Breast epithelium (tissue), 4 donors: ENCODE measurements around the gene MAP3K5. TPM values are rescaled to one million over a fixed set of nuclear protein-coding genes. Genes with fewer than 3 reads are reported as not detected.
A peak's percentile ranks its signal among the peaks of the same experiment; 100 is the strongest.

Source experiments
- DNase-seq, 2 donors: peaks; one replicate each; pipeline ENCODE4 v3.0.0-alpha.2; 2019; ENCODE audit warnings: low spot score in 2 of 2
- H3K27ac ChIP-seq, 2 donors: fragments of 200-600 bp; sonication (generic) in 1 of 2; one replicate each; pipeline ENCODE4 v1.5.1; 2016 to 2019; ENCODE audit warnings: mild to moderate bottlenecking in 1 of 2
- H3K27me3 ChIP-seq, 2 donors: fragments of 200-600 bp; sonication (generic) in 1 of 2; one replicate each; pipeline versions ENCODE4 v1.5.1 to v1.6.0; 2017 to 2019; ENCODE audit warnings: control low read depth in 1 of 2, mild to moderate bottlenecking in 1 of 2
- H3K36me3 ChIP-seq: fragments of 200-600 bp; one replicate; pipeline ENCODE4 v1.5.1; 2019
- H3K4me1 ChIP-seq, 2 donors: fragments of 200-600 bp; sonication (generic); one replicate each; pipeline ENCODE4 v1.5.1; 2016 to 2019; ENCODE audit warnings: control low read depth in 1 of 2
- H3K4me3 ChIP-seq, 3 donors: fragments of 200-600 bp; sonication (generic); 1 replicate in 2 of 3; 2 replicates in 1 of 3; pipeline ENCODE4 v1.5.1; 2016 to 2019; ENCODE audit warnings: mild to moderate bottlenecking in 3 of 3, moderate library complexity in 2 of 3
- H3K9me3 ChIP-seq, 2 donors: fragments of 200-600 bp; sonication (generic) in 1 of 2; one replicate each; pipeline ENCODE4 v1.5.1; 2016 to 2019; ENCODE audit warnings: control low read depth in 1 of 2
- CTCF ChIP-seq, 3 donors: fragments of 450-650 bp; IDR thresholded peaks; one replicate each; pipeline ENCODE4 v1.5.1; 2016 to 2017; ENCODE audit warnings: antibody characterized with exemption in 3 of 3, mild to moderate bottlenecking in 3 of 3, moderate library complexity in 3 of 3
- POLR2A ChIP-seq: fragments of 450-650 bp; IDR thresholded peaks from one replicate; pipeline ENCODE4 v1.6.1; 2016; ENCODE audit warnings: antibody characterized with exemption, mild to moderate bottlenecking, moderate library complexity
- POLR2AphosphoS5 ChIP-seq, 3 donors: sonication (generic); formaldehyde crosslinking; IDR thresholded peaks; one replicate each; pipeline ENCODE4 v1.6.1; 2017; ENCODE audit warnings: antibody characterized with exemption in 3 of 3
- intact Hi-C: fragments of 100-400 bp; cut with DNase I; formaldehyde crosslinking; loops from one replicate; pipeline ENCODE4 v1.15.1; 2023; ENCODE audit warnings: low total_unique reads
- total RNA-seq, 3 donors: library from RNA; depleted of rRNA; stranded (reverse); fragments of >200 nt; gene quantifications; one replicate each; pipeline ENCODE4 v1.1.0, GENCODE V29; 2016

MAP3K5 gene, protein sequence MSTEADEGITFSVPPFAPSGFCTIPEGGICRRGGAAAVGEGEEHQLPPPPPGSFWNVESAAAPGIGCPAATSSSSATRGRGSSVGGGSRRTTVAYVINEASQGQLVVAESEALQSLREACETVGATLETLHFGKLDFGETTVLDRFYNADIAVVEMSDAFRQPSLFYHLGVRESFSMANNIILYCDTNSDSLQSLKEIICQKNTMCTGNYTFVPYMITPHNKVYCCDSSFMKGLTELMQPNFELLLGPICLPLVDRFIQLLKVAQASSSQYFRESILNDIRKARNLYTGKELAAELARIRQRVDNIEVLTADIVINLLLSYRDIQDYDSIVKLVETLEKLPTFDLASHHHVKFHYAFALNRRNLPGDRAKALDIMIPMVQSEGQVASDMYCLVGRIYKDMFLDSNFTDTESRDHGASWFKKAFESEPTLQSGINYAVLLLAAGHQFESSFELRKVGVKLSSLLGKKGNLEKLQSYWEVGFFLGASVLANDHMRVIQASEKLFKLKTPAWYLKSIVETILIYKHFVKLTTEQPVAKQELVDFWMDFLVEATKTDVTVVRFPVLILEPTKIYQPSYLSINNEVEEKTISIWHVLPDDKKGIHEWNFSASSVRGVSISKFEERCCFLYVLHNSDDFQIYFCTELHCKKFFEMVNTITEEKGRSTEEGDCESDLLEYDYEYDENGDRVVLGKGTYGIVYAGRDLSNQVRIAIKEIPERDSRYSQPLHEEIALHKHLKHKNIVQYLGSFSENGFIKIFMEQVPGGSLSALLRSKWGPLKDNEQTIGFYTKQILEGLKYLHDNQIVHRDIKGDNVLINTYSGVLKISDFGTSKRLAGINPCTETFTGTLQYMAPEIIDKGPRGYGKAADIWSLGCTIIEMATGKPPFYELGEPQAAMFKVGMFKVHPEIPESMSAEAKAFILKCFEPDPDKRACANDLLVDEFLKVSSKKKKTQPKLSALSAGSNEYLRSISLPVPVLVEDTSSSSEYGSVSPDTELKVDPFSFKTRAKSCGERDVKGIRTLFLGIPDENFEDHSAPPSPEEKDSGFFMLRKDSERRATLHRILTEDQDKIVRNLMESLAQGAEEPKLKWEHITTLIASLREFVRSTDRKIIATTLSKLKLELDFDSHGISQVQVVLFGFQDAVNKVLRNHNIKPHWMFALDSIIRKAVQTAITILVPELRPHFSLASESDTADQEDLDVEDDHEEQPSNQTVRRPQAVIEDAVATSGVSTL (N-terminal part only)
- 10 to 100 TPM; 18.6 to 40.0 (median 33.2) TPM for total RNA-seq

DNA sequence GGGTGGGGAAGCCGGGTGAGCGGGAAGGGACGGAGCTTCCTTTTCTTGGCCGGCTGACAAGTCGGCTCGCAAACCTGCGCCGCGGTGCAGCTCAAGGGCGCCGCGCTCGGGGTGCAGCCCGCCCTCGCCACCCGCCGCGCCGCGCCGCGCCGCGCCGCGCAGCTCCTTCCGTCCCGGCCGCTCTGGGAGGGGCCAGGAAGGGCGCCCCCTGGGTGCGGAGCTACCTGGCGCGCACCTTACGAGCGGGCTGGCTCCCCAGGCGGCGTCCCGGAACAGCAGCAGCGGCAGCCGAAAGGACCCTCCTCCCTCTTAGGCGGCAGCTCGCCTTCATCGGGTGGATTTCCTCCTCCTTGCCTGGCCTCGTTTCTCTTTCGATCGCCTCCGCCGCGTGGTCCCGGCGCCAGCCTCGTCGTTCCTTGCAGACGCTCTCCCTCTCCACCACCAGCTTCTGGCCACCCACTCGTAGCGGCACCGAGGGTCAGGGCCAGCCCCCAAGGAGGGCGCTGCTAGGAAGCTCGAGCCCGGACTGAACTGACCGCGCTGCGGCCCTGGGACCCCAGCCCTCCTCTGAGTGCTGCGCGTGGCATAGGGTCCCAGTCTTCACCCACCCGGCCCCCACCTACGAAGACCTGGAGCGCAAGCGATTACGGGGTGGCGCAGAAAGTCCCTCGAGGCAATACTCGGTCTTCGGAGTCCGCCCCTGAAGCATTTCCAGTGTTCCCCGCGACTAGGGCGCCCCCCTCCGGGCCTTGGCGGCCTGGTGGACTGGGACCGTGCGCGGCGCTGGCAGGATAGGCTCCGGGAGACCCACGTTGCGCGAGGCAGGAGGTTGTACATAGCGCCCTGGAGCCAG lies at the start of gene MAP3K5:
Gene MAP3K5 (minus strand): TSS at position 68 of the 853 bp plus-strand sequence. CDS start 320 bp downstream, outside the sequence.
- intact Hi-C loops, result loop anchor here (5.0 kb wide), 1 partner anchor 150 kb away; no protein-coding TSS in a partner anchor
- TF ChIP-seq CTCF (IDR thresholded peaks at IDR 0.05) (peak; percentile 21 to 66 (median 61)), POLR2A (no peak), POLR2AphosphoS5 (IDR thresholded peaks at IDR 0.05) (peak; percentile 41 to 69 (median 61))
- Histone ChIP-seq H3K27ac (peak within 1 kb of the TSS; percentile 97 to 98), H3K36me3 (no peaks in the 10 kb centered on the region), H3K4me3 (peak within 1 kb of the TSS; percentile 75 to 94 (median 91)), H3K4me1 (no peaks in the 10 kb centered on the region), H3K27me3 (no peaks in the 10 kb centered on the region), H3K9me3 (no peaks in the 10 kb centered on the region)
- DNase-seq, result peak; percentile 87 to 93

DNA sequence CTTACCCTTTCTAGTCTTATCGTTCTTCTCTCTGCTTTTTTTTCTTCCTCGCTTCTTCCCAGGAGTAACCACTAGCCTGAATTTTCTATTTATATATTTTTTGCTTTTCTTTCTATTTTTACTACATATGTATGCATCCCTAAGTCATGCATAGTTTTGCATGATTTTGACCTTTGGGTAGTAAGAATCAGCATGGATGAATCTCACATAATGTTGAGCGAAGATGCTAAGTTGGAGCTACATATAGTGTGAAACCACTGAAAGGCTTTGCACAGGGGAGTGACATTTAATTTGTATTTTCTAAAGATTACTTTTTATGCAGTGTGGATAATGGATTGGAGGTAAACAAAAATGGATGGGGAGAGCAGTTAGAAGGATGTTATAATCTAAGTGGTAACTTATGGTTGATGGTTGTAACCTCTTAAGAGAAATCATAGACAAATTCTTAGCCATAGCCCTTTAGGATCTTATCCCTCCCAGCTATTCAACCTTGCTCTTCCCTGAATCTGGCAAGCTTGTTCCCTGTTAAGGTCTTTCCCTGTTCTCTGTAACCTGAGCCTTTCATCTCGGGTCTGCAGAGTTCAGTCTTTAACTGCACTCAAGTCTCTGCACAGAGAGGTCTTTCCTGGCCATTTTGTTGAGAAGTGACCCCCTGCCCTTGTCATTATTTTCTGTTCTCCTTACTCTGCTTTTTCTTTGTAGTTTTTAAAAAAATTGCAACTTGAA lies 48.2 kb upstream of the MAP3K5 start:
- no peaks in the 10 kb centered on the region for H3K27me3 ChIP-seq
- no peak for DNase-seq
- TF ChIP-seq CTCF (IDR thresholded peaks at IDR 0.05) (no peak), POLR2AphosphoS5 (IDR thresholded peaks at IDR 0.05) (no peak), POLR2A (no peak)

DNA sequence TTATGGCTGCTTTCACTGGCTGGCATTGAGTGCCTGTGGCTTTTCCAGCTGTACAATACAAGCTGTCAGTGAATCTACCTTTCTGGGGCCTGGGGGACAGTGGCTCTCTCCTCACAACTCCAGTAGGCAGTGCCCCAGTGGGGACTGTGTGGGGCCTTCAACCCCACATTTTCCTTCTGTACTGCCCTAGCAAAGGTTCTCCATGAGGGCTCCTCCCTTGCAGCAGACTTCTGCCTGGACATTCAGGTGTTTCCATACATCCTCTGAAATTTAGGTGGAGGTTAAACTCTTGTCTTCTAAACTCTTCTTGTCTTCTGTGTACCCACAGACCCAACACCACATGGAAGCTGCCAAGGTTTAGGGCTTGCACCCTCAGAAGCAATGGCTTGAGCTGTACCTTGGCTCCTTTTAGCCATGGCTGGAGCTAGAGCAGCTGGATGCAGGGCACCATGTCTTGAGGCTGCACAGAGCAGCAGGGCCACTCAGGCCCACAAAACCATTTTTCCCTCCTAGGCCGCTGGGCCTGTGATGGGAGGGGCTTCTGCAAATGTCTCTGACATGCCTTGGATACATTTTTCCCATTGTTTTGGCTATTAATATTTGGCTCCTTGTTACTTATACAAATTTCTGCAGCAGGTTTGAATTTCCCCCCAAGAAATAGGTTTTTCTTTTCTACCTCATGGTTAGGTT lies 39.7 kb upstream of the MAP3K5 start:
- intact Hi-C loops, result no loop called here
- H3K27ac ChIP-seq, result no peak overlapping the region
- H3K36me3 ChIP-seq, result no peaks in the 10 kb centered on the region
- H3K27me3 ChIP-seq, result no peaks in the 10 kb centered on the region
- H3K4me1 ChIP-seq, result no peaks in the 10 kb centered on the region
- TF ChIP-seq POLR2A (no peak), CTCF (IDR thresholded peaks at IDR 0.05) (no peak), POLR2AphosphoS5 (IDR thresholded peaks at IDR 0.05) (no peak)
- peaks cover 10 to 16% of the 10 kb centered on the region in 2 donors for H3K9me3 ChIP-seq
- no peak for DNase-seq
- H3K4me3 ChIP-seq, result no peak overlapping the region

More for the DNA sequence above, 48.2 kb upstream of the MAP3K5 start:
- no peak overlapping the region for H3K4me3 ChIP-seq
- H3K9me3 ChIP-seq, result no peaks in the 10 kb centered on the region
- H3K27ac ChIP-seq, result no peak overlapping the region
- no peaks in the 10 kb centered on the region for H3K4me1 ChIP-seq
- intact Hi-C loops, result no loop called here
- H3K36me3 ChIP-seq, result no peaks in the 10 kb centered on the region

DNA sequence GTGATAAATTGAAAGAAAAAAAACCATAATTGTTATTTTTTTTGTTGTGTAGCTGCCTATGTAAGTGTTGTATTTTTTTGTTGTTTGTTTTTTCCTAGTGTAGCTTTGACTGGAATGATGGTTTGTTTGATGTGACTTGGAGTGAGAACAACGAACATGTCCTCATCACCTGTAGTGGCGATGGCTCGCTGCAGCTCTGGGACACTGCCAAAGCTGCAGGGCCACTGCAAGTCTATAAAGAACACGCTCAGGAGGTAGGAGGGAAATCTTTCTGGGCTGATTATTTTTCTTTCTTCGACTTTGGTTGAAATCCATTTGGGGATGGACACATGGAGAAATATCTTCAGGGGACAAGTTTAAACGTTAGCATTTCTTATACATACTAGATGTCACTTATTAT lies 33.9 kb upstream of the MAP3K5 start:
- intact Hi-C loops, result no loop called here
- H3K36me3 ChIP-seq, result no peaks in the 10 kb centered on the region
- DNase-seq, result no peak
- no peak overlapping the region for H3K4me3 ChIP-seq
- H3K4me1 ChIP-seq, result peaks cover 0 to 4% of the 10 kb centered on the region in 2 donors
- TF ChIP-seq CTCF (IDR thresholded peaks at IDR 0.05) (no peak), POLR2AphosphoS5 (IDR thresholded peaks at IDR 0.05) (no peak), POLR2A (no peak)
- peaks cover 0 to 2% of the 10 kb centered on the region in 2 donors for H3K9me3 ChIP-seq
- H3K27me3 ChIP-seq, result no peaks in the 10 kb centered on the region
- H3K27ac ChIP-seq, result no peak overlapping the region
